ENCODE measurements around the gene ZHX3.
"Not testable (repeated sequence)": the region's sequence is repeated elsewhere in the genome, so short reads cannot be mapped to it uniquely, and the experiment has no call there.

ZHX3 gene

DNA sequence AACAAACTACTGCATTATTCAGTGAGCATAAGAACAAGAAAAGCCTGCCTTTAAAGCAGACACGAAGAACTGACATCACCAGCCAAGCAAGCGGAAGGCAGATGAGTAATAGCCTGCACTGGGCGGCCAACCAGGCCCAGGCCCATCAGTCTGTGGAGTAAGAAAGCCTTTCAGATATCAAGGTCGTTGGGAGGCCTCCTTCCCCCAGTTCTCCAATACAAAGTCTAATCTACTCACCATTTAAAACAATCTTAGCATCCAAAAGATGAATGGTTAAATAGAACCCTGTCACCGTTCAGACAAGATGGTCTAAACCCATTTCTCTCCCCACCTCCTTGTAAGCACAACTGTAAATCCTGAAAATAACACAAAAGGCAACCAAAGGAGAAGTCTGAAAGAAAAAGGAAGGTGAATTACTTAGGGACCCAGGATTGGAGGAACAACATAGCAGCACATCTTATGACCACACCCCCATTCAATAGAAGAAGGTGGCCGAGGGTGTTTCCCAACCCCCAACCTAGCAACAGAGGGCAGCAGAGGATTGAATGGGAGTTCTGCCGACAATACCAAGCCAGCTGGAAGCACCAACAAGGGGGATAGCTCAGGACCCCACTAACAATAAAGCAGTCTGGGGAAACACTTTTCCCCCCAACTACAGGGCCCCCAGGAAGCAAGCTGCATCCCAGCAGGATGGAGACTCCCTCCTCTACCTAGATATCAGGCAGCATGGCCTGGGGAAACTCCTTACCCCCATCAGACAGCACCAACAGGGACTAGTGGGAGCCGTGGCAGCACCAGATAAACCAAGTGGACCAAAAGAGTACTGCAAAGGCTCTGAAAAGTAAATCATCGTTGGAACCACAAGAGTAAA lies 67.9 kb downstream of the ZHX3 start:
- DNase-seq, result no peak

DNA sequence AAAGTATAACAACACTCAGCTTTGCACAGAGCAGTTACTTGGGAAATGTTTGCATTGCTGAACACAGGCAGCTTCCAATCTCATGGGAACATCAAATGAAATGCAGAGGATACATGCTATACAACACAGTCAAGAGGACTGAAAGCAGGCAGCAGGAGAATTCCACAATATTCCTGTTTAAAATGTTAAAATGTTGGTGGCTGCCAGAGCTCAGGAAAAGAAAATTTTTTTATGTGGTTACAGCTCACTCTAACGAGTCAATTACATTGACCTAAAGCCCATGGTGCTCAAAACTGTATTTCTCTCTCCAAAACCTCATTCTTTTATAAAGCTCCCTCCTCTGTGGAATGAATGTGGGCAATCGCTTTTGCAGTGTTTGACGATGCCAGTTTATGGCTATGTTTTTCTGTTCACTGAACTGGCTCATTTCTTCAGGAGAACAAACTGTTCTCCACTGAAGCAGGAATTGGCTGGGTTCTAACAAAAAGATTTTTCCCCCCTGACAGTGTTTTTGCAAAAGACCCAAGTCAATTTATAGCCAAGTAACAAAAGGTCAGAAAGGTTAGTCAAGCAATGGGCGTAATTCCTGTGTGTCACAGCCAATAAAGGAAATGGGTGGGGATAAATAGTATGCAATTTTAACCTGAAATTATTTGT lies 69.0 kb downstream of the ZHX3 start:
- DNase-seq, result no peak

DNA sequence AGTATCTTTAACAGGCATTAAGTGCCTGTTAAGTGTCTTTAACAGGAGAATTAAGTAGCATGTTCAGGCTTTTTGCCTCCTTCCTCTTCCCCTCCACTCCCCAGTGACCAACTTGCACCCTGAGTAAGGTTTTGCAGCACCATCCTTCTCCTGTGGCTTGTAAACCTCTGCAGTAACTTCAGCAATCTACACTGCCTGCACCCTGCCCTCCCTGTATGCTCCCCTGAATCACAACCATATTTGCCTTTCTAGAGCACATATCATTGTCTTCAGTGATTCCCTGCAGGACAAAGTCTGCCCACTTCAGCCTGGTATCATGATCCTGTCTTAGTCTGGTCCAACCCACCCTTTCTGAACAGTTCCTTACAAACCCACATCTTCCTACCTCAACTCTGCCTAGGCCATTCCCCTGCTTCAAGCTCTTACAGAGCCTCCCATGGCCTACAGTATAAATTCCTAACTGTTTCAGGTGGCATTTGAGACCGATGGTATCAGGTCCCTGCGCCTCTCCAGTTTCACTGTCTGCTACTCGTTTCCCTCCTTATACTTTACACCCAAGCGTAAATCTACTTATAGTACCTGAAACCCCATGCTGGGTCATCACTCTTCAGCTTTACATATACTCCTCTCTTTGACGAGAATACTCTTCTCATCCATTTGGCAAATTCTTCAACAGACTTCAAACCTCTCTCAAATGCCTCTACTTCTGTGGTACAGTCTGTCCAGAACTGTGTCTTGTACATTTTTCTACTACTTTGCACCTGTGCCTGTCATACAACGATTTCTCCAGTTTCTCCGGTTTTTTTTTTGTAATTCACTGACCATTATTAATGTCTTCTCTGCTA lies 69.8 kb downstream of the ZHX3 start:
- no peak for DNase-seq

DNA sequence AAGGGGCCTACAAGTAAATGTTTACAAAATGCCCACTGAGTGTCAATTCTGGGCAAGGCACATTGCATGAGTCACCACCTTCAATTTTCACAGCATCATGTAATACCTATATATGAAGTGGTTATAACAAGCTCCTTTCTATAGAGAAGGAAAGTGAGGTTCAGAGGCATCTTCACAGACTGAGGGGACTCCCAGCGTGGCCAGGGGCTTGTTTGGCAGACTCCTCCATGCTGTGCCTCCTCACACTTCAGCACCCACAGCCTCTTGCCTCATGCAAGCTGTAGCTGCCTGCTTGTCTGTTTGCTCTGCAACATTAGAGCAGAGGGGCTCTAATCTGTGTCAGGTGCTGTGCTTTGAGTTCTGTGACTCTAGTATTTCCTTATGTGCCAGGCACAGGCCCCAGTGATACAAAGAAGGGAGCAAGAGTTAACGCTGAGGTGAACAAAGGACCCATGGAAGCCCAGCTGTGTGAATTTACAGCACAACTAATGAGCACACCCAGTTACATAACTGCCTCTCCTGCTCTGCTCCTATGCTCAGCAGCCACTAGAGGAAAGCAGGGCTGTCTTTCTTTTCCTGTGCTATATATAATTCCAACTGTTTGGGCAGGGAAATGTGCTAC lies 72.3 kb downstream of the ZHX3 start:
- no peak for DNase-seq

DNA sequence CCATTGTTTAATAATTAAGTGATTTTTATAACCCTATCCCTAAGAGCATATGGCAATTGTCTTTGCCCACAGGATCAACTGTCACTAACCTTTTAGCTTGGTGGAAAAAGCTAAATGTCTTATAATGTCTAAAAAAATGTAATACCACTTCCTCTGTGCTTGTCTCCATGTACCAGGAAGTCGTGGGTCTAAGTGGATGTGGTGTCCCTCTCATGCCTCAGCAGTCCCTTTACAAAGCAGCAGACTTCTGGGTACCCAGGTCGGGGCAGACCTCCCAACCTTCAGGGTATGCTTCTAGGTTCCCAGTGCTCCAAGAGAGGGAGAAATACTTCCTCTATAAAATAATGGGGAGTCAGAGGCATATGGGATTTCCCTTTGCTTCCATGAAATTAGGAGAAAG lies 74.7 kb downstream of the ZHX3 start:
- no peak for DNase-seq

DNA sequence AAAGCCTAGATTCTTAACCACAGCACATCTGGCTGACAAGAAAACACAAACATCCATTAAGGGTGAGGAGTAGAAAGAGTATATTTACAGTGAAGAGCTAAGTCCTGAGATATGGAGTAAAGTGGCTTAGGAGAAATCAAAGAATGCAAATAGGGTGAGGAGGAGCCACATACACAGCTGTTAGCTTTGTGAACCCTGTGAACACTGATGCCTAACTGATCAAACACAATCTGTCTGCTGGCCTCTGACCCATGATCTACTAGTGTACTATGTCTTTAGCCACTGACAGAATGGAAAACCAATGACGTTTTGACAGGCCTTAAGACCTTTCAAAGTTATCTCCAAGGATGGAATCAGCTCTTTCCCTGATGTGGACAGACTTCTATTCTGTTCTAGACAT lies 75.2 kb downstream of the ZHX3 start:
- no peak for DNase-seq

DNA sequence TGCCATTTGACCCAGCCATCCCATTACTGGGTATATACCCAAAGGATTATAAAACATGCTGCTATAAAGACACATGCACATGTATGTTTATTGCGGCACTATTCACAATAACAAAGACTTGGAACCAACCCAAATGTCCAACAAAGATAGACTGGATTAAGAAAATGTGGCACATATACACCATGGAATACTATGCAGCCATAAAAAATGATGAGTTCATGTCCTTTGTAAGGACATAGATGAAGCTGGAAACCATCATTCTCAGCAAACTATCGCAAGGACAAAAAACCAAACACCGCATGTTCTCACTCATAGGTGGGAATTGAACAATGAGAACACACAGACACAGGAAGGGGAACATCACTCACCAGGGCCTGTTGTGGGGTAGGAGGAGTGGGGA lies 80.3 kb downstream of the ZHX3 start:
- DNase-seq, result not testable (repeated sequence)

DNA sequence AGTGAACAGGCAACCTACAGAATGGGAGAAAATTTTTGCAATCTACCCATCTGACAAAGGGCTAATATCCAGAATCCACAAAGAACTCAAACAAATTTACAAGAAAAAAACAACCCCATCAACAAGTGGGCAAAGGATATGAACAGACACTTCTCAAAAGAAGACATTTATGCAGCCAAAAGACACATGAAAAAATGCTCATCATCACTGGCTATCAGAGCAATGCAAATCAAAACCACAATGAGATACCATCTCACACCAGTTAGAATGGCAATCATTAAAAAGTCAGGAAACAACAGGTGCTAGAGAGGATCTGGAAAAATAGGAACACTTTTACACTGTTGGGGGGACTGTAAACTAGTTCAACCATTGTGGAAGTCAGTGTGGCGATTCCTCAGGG lies 80.7 kb downstream of the ZHX3 start:
- not testable (repeated sequence) for DNase-seq

DNA sequence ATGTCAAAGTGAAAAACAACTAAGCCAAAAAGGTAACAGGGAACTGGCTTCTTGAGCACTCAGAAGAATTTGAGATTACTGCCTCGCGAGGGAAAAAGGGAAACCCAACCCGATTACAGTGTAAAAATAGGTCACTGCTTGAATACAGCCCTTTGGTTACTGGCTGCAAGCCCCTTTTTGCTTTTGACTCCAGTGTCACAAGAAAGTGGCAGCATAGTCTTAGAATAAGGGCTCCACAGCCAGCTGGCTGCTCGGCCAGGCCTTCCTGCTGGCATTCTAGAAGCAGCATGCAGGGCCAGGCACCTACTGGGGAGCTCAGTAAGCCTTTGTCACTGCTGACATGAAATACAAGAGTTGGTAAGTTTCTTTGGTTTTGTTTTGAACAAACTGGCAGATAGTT lies 83.0 kb downstream of the ZHX3 start:
- DNase-seq, result no peak

DNA sequence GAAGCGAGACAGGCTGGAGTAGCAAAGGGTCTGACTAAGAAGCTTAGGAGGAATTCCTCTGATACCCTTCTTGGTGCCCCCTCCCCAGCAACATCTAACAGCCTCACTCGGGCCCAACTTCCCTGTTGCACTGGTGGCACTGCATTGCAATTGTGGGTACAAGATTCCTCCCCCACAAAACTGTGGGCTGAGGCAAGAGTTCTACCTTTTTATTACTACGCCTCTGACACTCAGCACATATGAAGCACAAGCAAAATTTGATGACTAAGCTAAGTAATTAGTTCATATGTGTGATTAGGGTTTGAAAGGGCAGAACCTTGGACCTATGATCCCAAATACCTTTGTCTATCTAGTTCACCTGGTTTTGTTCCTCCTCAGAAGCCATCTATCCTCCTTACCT lies 83.5 kb downstream of the ZHX3 start:
- no peak for DNase-seq

DNA sequence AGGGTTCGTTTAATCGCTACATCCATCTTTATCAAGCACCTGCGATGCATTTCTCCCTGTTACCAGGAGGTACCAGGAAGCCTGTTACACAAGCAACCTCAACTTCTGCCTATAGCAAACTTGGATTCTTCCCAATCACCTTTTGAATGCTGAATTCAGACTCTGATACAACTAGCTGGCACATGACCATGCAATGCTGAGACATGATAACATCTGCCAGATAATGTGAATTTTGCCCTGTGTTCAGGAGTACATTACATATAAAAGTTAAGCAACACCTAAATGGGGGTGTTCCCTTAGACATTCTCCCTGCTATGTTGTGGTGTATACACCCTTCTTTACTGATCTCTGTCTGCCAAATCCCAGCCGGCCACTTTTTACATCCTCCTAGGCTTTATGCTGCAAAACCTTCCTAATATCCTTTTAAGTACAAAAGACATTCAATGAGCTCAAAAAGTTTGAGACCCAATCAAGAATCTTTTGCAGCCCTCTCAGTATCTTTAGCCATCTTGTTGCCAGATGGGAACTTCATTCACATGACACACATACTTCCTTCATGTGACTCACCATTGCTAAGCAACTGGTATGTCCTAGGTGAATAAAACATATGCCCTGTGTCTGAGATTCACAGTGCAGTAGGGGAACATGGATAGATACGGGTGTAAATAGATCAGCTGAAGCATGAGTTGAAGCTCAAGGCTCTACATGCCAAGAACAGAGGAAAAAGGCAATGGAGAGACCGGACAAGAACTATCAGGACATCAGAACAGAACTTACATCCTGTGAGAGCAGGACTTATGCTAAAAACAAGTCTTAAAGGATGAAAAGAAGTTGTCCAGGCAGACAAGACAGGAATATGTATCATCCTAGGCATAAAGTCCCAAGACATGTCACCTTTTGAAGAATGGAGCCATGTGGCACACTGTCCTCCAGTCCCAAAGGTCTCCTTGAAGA lies 84.3 kb downstream of the ZHX3 start:
- DNase-seq, result no peak

DNA sequence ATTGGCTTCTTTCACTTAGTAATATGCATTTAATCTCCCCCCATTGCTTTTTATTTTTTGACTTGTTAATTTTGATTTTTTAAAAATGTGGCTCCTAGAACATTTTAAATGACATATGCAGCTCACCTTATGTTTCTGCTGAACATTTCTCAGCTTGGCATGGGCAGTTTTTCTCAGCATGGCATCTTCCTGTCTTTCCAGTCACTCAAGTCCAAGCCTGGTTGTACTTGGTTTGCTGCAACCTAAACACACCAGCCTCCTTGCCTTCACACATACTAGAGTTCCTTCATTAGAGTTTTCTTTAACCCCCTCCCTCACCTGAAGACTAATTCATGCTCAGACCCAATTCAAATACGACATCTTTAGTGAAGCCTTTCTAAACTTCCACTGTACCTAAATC lies 86.4 kb downstream of the ZHX3 start:
- no peak for DNase-seq

DNA sequence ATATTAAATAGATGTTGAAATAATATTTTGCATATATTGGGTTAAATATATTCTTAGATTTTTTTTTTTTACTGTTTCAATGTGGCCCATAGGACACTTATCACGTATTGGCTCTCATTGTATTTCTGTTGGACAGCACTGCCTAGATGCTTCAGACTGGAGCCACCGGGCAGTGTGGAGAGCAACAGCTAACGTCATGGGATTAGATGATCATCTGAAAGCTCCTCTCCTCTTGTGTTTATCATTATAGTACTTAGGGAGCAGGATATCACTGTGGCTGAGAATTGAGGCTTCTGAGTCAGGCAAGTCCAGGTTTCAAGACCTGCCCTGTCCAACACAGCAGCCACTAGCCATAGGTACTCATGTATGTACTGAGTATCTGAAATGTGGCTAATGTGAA lies 87.4 kb downstream of the ZHX3 start:
- DNase-seq, result no peak

DNA sequence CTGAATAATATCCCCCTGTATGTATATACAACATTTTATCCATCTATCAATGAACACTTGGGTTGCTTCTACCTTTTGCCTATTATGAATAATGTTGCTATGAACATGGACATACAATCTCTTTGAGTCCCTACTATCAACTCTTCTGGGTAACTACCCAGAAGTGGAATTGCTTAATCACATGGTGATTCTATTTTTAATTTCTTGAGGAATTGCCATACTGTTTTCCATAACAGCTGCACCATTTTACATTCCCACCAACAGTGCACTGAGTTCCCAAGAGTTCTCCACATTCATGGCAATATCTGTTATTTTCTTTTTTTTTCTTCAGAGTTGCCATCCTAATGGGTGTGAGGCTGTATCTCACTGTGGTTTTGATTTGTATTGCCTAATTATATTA lies 88.3 kb downstream of the ZHX3 start:
- no peak for DNase-seq

DNA sequence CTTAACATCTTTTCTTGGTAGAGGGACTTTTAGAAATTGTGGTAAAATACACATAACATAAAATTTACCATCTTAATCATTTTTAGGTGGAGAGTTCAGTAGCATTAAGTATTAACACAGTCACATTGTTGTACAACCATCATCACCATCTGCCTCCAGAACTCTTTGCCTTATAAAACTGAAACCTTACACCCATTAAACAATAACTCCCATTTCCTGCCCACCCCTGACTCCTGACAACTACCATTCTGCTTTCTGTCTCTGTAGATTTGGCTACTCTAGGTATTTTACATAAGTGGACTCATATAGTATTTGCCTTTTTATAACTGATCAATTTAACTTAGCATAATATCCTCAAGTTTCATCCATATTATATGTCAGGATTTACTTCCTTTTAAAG lies 88.7 kb downstream of the ZHX3 start:
- DNase-seq, result no peak

DNA sequence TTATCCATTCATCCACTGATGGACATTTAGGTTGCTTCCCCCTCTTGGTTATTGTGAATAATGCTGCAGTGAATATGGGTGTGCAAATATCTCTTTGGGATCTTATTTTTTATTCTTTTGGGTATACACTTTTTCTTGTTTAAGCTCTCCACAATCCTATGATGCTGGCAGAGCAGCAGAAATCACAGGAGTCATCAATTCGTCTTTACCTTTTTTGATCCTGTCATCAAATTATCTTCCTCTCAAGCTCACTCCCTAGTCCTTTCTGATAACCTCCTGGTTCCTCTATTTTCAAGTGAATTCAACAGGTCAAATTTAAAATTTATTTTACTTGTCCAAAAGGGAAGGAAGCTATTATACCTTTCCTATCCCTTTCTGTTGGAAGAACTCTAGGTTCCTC lies 91.1 kb downstream of the ZHX3 start:
- no peak for DNase-seq

DNA sequence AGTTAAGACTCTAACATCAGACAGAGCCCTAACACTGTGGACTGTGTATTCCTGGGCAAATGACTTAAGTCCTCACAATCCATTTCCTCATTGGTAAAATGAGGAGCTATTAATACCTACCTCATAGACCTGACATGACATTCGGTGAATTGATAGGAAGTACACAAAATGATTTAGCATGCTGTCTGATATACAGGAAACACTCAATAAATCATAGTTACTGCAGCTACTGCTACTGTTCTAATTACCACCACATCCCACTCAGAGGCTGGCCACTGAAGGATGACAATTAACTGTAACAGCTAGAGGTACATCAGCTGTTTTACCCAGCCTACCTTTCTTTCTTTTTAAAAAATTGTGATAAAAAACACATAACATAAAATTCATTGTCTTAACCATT lies 92.4 kb downstream of the ZHX3 start:
- DNase-seq, result no peak

DNA sequence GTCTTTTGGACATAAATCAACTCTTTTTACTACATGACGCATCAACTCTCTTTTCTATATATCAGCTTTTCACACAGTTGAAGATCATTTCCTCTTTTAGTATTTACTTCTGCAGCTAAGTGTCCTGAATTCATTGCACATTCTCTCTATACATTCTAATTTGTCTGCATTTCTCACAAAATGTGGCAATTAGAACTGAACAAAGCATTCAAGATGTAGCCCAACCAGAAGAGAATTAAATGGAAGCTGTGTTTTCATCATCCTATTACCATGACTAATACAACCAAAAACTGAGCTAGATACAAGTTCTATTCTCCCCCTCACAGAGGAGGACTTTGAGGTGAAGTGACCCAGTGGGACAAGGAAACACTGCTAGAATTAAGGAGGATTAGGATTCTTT lies 93.2 kb downstream of the ZHX3 start:
- no peak for DNase-seq

DNA sequence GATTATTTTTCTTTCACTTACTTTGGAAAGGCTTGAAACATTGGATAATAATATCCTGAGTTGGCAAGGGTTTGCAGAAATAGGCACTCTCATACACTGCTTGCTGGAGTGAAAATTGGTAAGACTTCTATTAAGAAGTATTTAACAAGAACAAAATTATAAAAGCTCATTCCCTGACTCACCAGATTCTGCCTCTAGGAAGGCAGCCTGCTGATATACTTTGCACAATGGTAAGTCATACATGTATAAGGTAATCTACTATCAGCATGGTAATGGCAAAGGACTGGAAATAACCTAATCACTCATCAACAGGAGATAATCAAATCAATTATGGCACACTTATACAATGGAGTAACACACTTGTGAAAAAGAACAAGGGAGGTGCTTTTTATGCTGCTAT lies 94.4 kb downstream of the ZHX3 start:
- no peak for DNase-seq

DNA sequence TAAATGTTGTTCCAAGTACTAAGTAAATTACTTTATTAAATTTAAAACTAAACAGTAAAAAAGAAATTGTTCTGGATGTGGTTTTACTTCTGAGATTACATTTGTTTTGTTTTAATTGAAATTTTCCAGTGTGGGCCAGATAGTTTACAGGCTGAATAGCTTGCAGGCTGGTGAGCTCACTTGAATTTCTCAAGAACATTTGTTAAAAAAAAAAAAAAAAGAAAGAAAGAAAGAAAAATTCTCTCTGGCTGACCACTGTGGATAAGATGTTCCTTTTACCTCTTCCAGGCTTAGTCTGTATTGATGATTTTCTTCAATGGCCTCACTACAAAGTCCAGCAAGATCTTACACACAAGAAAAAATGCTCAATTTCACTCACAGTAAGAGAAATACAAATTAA lies 94.8 kb downstream of the ZHX3 start:
- no peak for DNase-seq

DNA sequence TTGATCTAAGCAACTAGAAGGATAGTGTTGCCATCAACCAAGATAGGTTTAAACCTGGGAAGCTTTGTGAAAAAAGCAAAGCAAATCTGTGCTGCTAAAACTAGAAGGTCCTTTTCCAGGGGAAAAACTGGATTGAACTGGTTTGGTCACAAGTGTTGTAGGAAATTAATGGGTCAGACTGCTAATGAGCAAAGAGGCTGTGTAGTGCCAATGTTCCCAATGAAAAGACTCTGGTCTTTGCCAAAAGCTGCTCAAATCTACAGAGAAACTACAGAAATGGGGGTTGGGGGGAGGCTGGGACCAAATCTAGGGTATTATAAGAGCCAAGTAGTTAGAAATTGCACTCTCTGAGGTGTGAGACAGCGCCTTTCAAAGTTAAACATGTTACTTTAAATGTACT lies 95.2 kb downstream of the ZHX3 start:
- DNase-seq, result no peak

DNA sequence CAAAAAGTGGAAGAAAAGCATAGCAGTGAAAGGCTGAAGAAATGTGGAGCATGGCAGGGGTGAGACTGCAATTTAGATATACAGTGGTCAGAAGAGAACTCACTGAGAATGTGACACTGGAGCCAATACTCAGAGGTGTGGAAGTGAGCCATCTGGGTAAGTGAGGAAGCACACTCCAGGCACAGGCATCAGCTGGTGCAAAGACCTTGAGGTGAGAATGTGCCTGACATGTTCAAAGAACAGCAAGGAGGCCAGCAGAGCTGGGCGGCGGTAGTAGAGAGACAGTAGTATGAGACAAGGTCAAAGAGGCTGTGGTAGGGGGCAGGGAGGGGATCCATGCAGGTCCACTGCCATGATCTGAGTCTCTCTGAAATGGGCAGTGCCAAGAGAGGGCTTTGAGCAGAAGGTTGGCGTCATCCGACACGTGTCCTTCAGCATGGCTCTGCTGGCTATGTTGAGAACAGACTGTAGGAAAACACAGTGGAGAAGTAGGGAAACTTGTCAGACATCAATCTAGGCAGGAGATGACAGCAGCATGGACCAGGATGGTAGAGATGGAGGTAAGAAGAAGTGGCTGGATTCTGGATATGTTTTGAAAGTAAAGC lies 95.8 kb downstream of the ZHX3 start:
- no peak for DNase-seq
